IMR-90 (cell line): Measurements from ENCODE around the gene TCF7L1. TPM values are rescaled to one million over a fixed set of nuclear protein-coding genes. Genes with fewer than 3 reads are reported as not detected.

Experiments used
- ATAC-seq: fragments of 200-7000 bp; cut with Tn5 transposase; 2 replicates; pipeline ENCODE4 v1.9.1; 2020; ENCODE audit warnings: low read depth, mild to moderate bottlenecking, moderate library complexity
- BruUV-seq: library from RNA; stranded (reverse); fragments of 400-500 nt; replicated peaks from 2 replicates; lab custom pipeline; 2021; lab: Mats Ljungman, UMichigan
- CTCF ChIA-PET: fragments of 300-600 bp; formaldehyde crosslinking; extraction: SDS; loops from one replicate; lab custom pipeline; 2021; ENCODE audit warnings: antibody characterized with exemption; lab: Yijun Ruan, JAX
- POLR2A ChIA-PET: fragments of 300-600 bp; sonication (Branson Sonifier 250); formaldehyde crosslinking; loops from one replicate; lab custom pipeline; 2022; ENCODE audit warnings: antibody characterized with exemption; ENCODE audit not compliant: unreplicated experiment; lab: Charles Lee
- DNase-seq: peaks from one replicate; pipeline ENCODE4 v3.0.0; 2013
- H2AFZ ChIP-seq: replicated peaks from 2 replicates; pipeline ENCODE3; 2013; ENCODE audit warnings: low read length, mild to moderate bottlenecking; ENCODE audit not compliant: poor library complexity
- H2AK5ac ChIP-seq: 2 replicates; pipeline ENCODE4 v1.6.1; 2013; ENCODE audit warnings: low read depth, low read length, inconsistent platforms
- H2AK9ac ChIP-seq: replicated peaks from 2 replicates; pipeline ENCODE3; 2013; ENCODE audit warnings: mild to moderate bottlenecking, low read depth, low read length, moderate library complexity; ENCODE audit not compliant: poor library complexity
- H2BK120ac ChIP-seq: 2 replicates; pipeline ENCODE4 v1.6.1; 2013; ENCODE audit warnings: low read depth, low read length, inconsistent platforms
- H2BK15ac ChIP-seq: 3 replicates; pipeline ENCODE4 v1.6.1; 2013; ENCODE audit warnings: low read depth, low read length, inconsistent platforms
- H2BK20ac ChIP-seq: 2 replicates; pipeline ENCODE4 v1.6.1; 2013; ENCODE audit warnings: low read depth, mild to moderate bottlenecking, inconsistent platforms, low read length, moderate library complexity
- H2BK5ac ChIP-seq: 2 replicates; pipeline ENCODE4 v1.6.1; 2013; ENCODE audit warnings: mild to moderate bottlenecking, low read depth, low read length, inconsistent platforms; ENCODE audit not compliant: poor library complexity, severe bottlenecking
- H3K14ac ChIP-seq: replicated peaks from 2 replicates; pipeline ENCODE4 v1.6.1; 2013; ENCODE audit warnings: low read depth, low read length, inconsistent platforms
- H3K18ac ChIP-seq: 2 replicates; pipeline ENCODE4 v1.6.1; 2013; ENCODE audit warnings: low read depth, low read length, control low read depth
- H3K23ac ChIP-seq: 2 replicates; pipeline ENCODE4 v1.6.1; 2013; ENCODE audit warnings: low read depth, low read length, inconsistent platforms
- H3K27ac ChIP-seq: 2 replicates; pipeline ENCODE4 v1.5.1; 2013; ENCODE audit warnings: mild to moderate bottlenecking, control low read depth, low read length; ENCODE audit not compliant: insufficient read depth
- H3K27me3 ChIP-seq: 2 replicates; pipeline ENCODE4 v1.6.1; 2013; ENCODE audit warnings: low read length; ENCODE audit not compliant: control insufficient read depth, insufficient read depth
- H3K36me3 ChIP-seq: 2 replicates; pipeline ENCODE4 v1.6.1; 2013; ENCODE audit warnings: low read length, mixed read lengths; ENCODE audit not compliant: control insufficient read depth, insufficient read depth
- H3K4ac ChIP-seq: 2 replicates; pipeline ENCODE4 v1.6.1; 2013; ENCODE audit warnings: low read depth, low read length, inconsistent platforms
- H3K4me1 ChIP-seq: 2 replicates; pipeline ENCODE4 v1.6.1; 2013; ENCODE audit warnings: low read length, mixed read lengths; ENCODE audit not compliant: control insufficient read depth, insufficient read depth
- H3K4me2 ChIP-seq: 2 replicates; pipeline ENCODE4 v1.6.1; 2013; ENCODE audit warnings: low read depth, mild to moderate bottlenecking, control low read depth, low read length, moderate library complexity
- H3K4me3 ChIP-seq: 2 replicates; pipeline ENCODE4 v1.5.1; 2013; ENCODE audit warnings: low read depth, mild to moderate bottlenecking, control low read depth, low read length, moderate library complexity; ENCODE audit not compliant: insufficient read depth
- H3K56ac ChIP-seq: 2 replicates; pipeline ENCODE4 v1.6.1; 2013; ENCODE audit warnings: low read length, inconsistent platforms; ENCODE audit not compliant: insufficient read depth; ENCODE audit errors: extremely low read depth
- H3K79me1 ChIP-seq, 2 experiments: 2 replicates each; pipeline ENCODE4 v1.6.1; 2013; ENCODE audit warnings: low read length in 2 of 2, inconsistent platforms in 1 of 2, low read depth in 1 of 2
- H3K9ac ChIP-seq: 2 replicates; pipeline ENCODE4 v1.6.1; 2013; ENCODE audit warnings: low read depth, low read length, control low read depth
- H3K9me1 ChIP-seq: 2 replicates; pipeline ENCODE4 v1.6.1; 2013; ENCODE audit warnings: low read length, inconsistent platforms; ENCODE audit not compliant: insufficient read depth
- H3K9me3 ChIP-seq: 2 replicates; pipeline ENCODE4 v1.6.1; 2013; ENCODE audit warnings: low read length; ENCODE audit not compliant: control insufficient read depth, insufficient read depth
- H4K20me1 ChIP-seq: 2 replicates; pipeline ENCODE4 v1.6.1; 2013; ENCODE audit warnings: low read length, inconsistent platforms; ENCODE audit not compliant: insufficient read depth
- H4K5ac ChIP-seq: 2 replicates; pipeline ENCODE4 v1.6.1; 2013; ENCODE audit warnings: mild to moderate bottlenecking, low read depth, low read length, control low read depth
- H4K8ac ChIP-seq, 2 experiments: 2 replicates each; pipeline ENCODE4 v1.6.1; 2013; ENCODE audit warnings: low read depth in 2 of 2, low read length in 2 of 2, control low read depth in 1 of 2, inconsistent platforms in 1 of 2
- H4K91ac ChIP-seq: 2 replicates; pipeline ENCODE4 v1.6.1; 2013; ENCODE audit warnings: low read depth, low read length, inconsistent platforms; ENCODE audit not compliant: insufficient read depth
- CHD1 ChIP-seq: IDR thresholded peaks from 2 replicates; pipeline ENCODE4 v1.6.1; 2012; ENCODE audit warnings: low read depth, low read length, improper control_type of control experiment
- FOS ChIP-seq: fragments of 150-350 bp; IDR thresholded peaks from 2 replicates; pipeline ENCODE4 v1.6.1; 2016; ENCODE audit warnings: low read depth, low read length
- MAFK ChIP-seq: IDR thresholded peaks from 2 replicates; pipeline ENCODE4 v1.6.1; 2012; ENCODE audit warnings: low read depth, low read length, improper control_type of control experiment
- MAZ ChIP-seq: IDR thresholded peaks from 2 replicates; pipeline ENCODE4 v1.6.1; 2012; ENCODE audit warnings: low read depth, mild to moderate bottlenecking, low read length, improper control_type of control experiment, moderate library complexity, borderline replicate concordance
- MXI1 ChIP-seq: IDR thresholded peaks from 2 replicates; pipeline ENCODE4 v1.6.1; 2012; ENCODE audit warnings: low read depth, mild to moderate bottlenecking, low read length, moderate library complexity, borderline replicate concordance
- NFE2L2 ChIP-seq: fragments of 150-350 bp; IDR thresholded peaks from 2 replicates; pipeline ENCODE4 v1.6.1; 2016; ENCODE audit warnings: low read depth, mild to moderate bottlenecking, low read length
- RAD21 ChIP-seq: IDR thresholded peaks from 2 replicates; pipeline ENCODE4 v1.6.1; 2012; ENCODE audit warnings: low read length, improper control_type of control experiment
- RFX5 ChIP-seq: IDR thresholded peaks from 2 replicates; pipeline ENCODE4 v1.8.0; 2012; ENCODE audit warnings: low read depth, mild to moderate bottlenecking, low read length, moderate library complexity
- SMC3 ChIP-seq: fragments of 150-350 bp; IDR thresholded peaks from 2 replicates; pipeline ENCODE4 v1.6.1; 2016; ENCODE audit warnings: low read depth, mild to moderate bottlenecking, antibody characterized with exemption, low read length, moderate library complexity
- dilution Hi-C: fragments of 300-500 bp; cut with HindIII; formaldehyde crosslinking; loops from one replicate; pipeline ENCODE4 v1.14.3; 2018; ENCODE audit warnings: low sequenced_read_pairs; ENCODE audit not compliant: unreplicated experiment
- in situ Hi-C: fragments of 300-500 bp; cut with MboI; formaldehyde crosslinking; loops from 3 replicates; pipeline ENCODE4 v1.14.3; 2019; ENCODE audit warnings: low sequenced_read_pairs, inconsistent platforms, mixed read lengths
- intact Hi-C: fragments of 100-400 bp; cut with micrococcal nuclease; formaldehyde crosslinking; loops from 2 replicates; pipeline ENCODE4 v1.10.0; 2022
- polyA plus RNA-seq, 3 experiments: library from polyadenylated mRNA; depleted of rRNA; stranded (reverse); fragments of >200 nt; gene quantifications; 2 replicates each; pipeline ENCODE4 v1.2.3, GENCODE V29; 2012; ENCODE audit warnings: low replicate concordance in 1 of 3
- total RNA-seq: library from RNA; depleted of rRNA; stranded (reverse); fragments of >200 nt; gene quantifications from 2 replicates; pipeline ENCODE4 v1.2.3, GENCODE V29; 2012
- TF ChIP-seq, protein P1 (sequence below): conservative IDR thresholded peaks from 2 replicates; pipeline ENCODE4 v1.5.1; 2012; ENCODE audit warnings: mild to moderate bottlenecking, low read depth, low read length, improper control_type of control experiment
- TF ChIP-seq, protein P2 (sequence below): fragments of 150-350 bp; IDR thresholded peaks from 2 replicates; pipeline ENCODE4 v1.6.1; 2017; ENCODE audit warnings: mild to moderate bottlenecking, antibody characterized with exemption, low read length, low read depth

The TCF7L1 gene
- total and polyA plus RNA-seq, 2 of the 4 experiments (the other 2 are of a cell fraction) = 0.72 to 11.1 TPM

DNA sequence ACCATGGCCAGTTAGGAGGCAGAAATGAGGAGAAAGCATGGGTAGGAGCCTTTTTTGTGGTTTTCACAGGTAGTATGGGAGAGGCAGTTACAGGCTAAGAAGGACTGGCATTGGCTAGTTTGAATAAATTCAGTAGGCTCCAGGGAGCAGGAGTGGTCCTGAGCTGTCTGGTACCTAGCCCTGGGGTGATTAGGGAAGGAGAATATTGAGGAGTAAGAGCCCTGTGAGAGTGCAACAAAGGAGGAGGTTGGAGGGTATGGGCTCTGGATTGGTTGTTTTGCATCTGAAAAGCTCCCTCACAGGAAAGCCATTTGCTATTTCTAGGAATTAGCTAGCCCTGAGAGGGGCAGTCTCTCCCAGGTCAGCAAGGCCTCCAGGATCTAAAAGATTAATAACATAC lies 13.3 kb upstream of the TCF7L1 start:
- dilution Hi-C loops = no loop called here
- in situ Hi-C loops = no loop called here
- Histone ChIP-seq H3K4me2 (no peak overlapping the region), H3K4me1 (no peaks in the 10 kb centered on the region), H3K56ac (no peak overlapping the region), H2AK5ac (no peak overlapping the region), H3K14ac (no peak overlapping the region), H2AK9ac (no peak overlapping the region), H2BK20ac (no peak overlapping the region), H3K4me3 (no peak overlapping the region), H2AFZ (no peak overlapping the region), H3K4ac (no peak overlapping the region), H2BK120ac (no peak overlapping the region), H3K36me3 (no peaks in the 10 kb centered on the region), H3K27ac (no peak overlapping the region), H3K9ac (no peak overlapping the region), H4K5ac (no peak overlapping the region), H4K20me1 (no peaks in the 10 kb centered on the region), H2BK5ac (no peak overlapping the region), H2BK15ac (no peak overlapping the region), H3K9me1 (no peaks in the 10 kb centered on the region), H3K9me3 (no peaks in the 10 kb centered on the region), H3K27me3 (peaks cover 7% of the 10 kb centered on the region; the same call in 1 of the 2 replicates), H3K79me1 (no peaks in the 10 kb centered on the region), H3K23ac (no peak overlapping the region), H3K18ac (no peak overlapping the region), H4K8ac (no peak overlapping the region), H4K91ac (no peak overlapping the region)
- no peak for DNase-seq
- POLR2A ChIA-PET = no interaction called here
- no TSS peak for BruUV-seq
- intact Hi-C loops = no loop called here
- no peak for ATAC-seq
- CTCF ChIA-PET = interaction anchor here (1.0 kb wide), 1 partner anchor 169 kb away, joined by 3 read pairs; no protein-coding TSS in a partner anchor
- TF ChIP-seq MXI1 = no peak
- TF ChIP-seq, protein P1, sequence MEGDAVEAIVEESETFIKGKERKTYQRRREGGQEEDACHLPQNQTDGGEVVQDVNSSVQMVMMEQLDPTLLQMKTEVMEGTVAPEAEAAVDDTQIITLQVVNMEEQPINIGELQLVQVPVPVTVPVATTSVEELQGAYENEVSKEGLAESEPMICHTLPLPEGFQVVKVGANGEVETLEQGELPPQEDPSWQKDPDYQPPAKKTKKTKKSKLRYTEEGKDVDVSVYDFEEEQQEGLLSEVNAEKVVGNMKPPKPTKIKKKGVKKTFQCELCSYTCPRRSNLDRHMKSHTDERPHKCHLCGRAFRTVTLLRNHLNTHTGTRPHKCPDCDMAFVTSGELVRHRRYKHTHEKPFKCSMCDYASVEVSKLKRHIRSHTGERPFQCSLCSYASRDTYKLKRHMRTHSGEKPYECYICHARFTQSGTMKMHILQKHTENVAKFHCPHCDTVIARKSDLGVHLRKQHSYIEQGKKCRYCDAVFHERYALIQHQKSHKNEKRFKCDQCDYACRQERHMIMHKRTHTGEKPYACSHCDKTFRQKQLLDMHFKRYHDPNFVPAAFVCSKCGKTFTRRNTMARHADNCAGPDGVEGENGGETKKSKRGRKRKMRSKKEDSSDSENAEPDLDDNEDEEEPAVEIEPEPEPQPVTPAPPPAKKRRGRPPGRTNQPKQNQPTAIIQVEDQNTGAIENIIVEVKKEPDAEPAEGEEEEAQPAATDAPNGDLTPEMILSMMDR = no peak
- TF ChIP-seq, protein P2, sequence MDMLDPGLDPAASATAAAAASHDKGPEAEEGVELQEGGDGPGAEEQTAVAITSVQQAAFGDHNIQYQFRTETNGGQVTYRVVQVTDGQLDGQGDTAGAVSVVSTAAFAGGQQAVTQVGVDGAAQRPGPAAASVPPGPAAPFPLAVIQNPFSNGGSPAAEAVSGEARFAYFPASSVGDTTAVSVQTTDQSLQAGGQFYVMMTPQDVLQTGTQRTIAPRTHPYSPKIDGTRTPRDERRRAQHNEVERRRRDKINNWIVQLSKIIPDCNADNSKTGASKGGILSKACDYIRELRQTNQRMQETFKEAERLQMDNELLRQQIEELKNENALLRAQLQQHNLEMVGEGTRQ = no peak
- no peak for TF ChIP-seq MAFK
- TF ChIP-seq FOS = no peak
- TF ChIP-seq SMC3 = no peak
- no peak for TF ChIP-seq RFX5
- no peak for TF ChIP-seq CHD1
- TF ChIP-seq NFE2L2 = no peak
- no peak for TF ChIP-seq RAD21
- TF ChIP-seq MAZ = no peak
